Hair follicle dermal papilla cell (primary cell): Measurements from ENCODE around the gene ACTG2. TPM values are rescaled to one million over a fixed set of nuclear protein-coding genes. Genes with fewer than 3 reads are reported as not detected.

Experiments
- small RNA-seq: library from RNA; depleted of rRNA; stranded (forward); fragments of <200 nt; gene quantifications from one replicate; pipeline ENCODE3, GENCODE V24; 2012
- total RNA-seq: library from RNA; depleted of rRNA; stranded (reverse); fragments of >200 nt; gene quantifications from 2 replicates; pipeline ENCODE4 v1.2.3, GENCODE V29; 2012

The ACTG2 gene
- total RNA-seq: 7.2 and 8.0 TPM in 2 replicates

DNA sequence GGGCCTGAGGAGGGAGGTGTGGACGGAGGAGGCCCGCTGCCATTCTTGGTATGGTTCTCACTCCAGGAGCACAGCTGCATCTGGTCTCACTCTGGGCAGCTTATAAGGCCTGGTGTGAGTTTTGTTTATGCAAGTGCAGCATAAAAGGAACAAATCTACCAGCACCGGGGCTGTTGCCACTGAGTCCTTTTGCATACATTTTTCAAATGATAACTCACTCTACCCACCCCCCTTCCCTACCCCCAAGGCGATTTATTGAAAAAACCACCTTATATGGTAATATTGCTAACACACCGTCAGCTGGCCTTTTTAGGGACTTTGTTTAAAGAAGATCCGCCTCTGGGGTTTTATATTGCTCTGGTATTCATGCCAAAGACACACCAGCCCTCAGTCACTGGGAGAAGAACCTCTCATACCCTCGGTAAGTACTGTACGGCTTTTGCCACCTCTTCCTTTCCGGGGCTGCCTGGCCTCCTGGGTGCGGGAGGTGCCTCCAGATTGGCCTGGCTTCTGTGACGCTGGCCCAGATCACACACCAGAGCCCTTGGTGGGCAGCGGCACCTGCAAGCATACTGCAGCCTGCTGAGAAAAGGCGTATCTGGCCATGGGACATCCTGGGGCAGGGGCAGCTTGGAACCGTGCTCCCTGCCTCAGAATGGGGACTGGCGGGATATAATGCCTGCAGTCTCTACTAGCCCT lies at the start of gene ACTG2:
Gene ACTG2, plus strand, starts transcription at position 378 of the 699 bp plus-strand sequence. CDS start 8,304 bp downstream, outside the sequence.

DNA sequence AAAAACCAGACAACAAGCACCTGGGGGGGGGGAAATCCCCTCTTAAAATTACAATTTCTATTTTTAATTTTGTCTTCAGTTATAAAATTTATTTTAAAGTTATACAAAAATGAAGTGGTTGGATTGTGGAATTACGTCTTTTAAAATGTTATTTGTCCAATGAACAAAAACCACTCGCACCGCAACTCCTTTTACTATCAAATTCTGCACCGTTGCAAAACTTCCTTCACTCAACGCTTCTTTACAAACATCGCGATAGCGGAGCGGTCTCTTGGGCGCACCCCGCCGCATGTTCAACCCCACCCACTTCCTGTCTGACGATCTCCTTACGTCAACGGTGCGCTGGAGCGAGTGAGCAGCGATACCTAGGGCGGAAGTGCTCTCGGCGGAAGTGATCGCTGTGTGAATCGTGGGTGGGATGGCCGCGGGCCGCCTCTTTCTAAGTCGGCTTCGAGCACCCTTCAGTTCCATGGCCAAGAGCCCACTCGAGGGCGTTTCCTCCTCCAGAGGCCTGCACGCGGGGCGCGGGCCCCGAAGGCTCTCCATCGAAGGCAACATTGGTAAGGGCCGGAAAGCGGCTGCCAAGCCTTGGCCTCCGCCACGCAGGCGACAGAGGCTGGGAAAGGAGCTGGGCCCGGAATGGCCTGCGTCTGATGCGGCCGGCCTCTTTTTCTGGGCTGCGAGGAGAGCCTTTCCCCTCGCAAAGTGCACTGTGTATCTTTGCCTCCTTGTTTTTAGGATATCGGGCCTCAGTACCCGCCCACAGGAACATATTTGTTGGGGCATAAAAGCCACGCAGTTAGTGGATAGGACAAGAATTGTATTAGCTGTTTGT lies 33.9 kb downstream of the ACTG2 start, which contains the start of gene DGUOK:
Gene DGUOK, plus strand, starts transcription at position 388 of the 835 bp plus-strand sequence. Its CDS starts 31 bp downstream, at position 419.

Small RNA genes within 50 kb of the gene (small RNA-seq; reads per million reads assigned to genes)
- not detected for gene RNA5SP97

Other genes starting within 250 kb of the ACTG2 start
- gene TPRKB, start 155.7 kb upstream of the ACTG2 start, total RNA-seq: 9.6 and 18.0 TPM in 2 replicates
- 35.8 and 41.7 TPM in 2 replicates for gene DUSP11, start 112.9 kb upstream of the ACTG2 start, total RNA-seq
- gene C2orf78, start 108.8 kb upstream of the ACTG2 start, total RNA-seq: not detected in 2 replicates
- 26.3 and 29.1 TPM in 2 replicates for gene STAMBP, start 64.0 kb upstream of the ACTG2 start, total RNA-seq
- gene DGUOK, start 33.9 kb downstream of the ACTG2 start, total RNA-seq: 48.4 and 49.5 TPM in 2 replicates
- gene TET3, start 91.9 kb downstream of the ACTG2 start, total RNA-seq: 2.7 and 4.4 TPM in 2 replicates